Tibial nerve (tissue), 3 donors: ENCODE measurements around the gene UBASH3A.

Experiments
- POLR2A ChIP-seq, 2 donors: fragments of 450-650 bp; IDR thresholded peaks; one replicate each; pipeline ENCODE4 v1.6.1; 2017; ENCODE audit warnings: antibody characterized with exemption in 2 of 2, mild to moderate bottlenecking in 2 of 2, moderate library complexity in 2 of 2
- TF ChIP-seq, protein P1 (sequence below), 5 experiments: fragments of 200-600 bp in 3 of 5; fragments of 450-650 bp in 2 of 5; sonication (generic) in 3 of 5; IDR thresholded peaks; one replicate each; pipeline ENCODE4 v1.5.1; 2016 to 2019; ENCODE audit warnings: antibody characterized with exemption in 5 of 5, mild to moderate bottlenecking in 3 of 5, moderate library complexity in 2 of 5

DNA sequence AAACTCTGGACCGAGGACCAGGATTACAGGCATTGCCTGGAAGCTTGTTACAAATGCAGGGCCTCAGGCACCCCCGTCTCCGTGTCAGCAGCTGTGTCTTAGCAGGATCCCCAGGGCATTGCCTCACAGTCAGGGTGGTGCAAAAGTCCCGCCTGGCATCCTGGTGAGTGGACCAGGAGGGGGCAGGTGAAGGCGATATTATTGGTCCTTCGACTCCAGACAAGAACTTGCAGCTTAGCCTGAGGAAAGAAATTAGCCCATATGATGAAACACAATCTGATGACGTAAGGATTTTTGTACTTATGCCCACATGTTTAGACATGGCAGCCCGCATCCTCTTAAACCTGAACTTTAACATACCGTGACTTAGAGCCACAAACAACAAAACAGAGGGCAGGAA, 51.5 kb downstream of the UBASH3A start:
- TF ChIP-seq, protein P1, sequence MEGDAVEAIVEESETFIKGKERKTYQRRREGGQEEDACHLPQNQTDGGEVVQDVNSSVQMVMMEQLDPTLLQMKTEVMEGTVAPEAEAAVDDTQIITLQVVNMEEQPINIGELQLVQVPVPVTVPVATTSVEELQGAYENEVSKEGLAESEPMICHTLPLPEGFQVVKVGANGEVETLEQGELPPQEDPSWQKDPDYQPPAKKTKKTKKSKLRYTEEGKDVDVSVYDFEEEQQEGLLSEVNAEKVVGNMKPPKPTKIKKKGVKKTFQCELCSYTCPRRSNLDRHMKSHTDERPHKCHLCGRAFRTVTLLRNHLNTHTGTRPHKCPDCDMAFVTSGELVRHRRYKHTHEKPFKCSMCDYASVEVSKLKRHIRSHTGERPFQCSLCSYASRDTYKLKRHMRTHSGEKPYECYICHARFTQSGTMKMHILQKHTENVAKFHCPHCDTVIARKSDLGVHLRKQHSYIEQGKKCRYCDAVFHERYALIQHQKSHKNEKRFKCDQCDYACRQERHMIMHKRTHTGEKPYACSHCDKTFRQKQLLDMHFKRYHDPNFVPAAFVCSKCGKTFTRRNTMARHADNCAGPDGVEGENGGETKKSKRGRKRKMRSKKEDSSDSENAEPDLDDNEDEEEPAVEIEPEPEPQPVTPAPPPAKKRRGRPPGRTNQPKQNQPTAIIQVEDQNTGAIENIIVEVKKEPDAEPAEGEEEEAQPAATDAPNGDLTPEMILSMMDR (IDR thresholded peaks at IDR 0.05), result no peak
- TF ChIP-seq POLR2A (IDR thresholded peaks at IDR 0.05), result no peak
